Measurements from ENCODE around the gene CKAP2L.
A peak's percentile ranks its signal among the peaks of the same experiment; 100 is the strongest.
"Not testable (repeated sequence)": the region's sequence is repeated elsewhere in the genome, so short reads cannot be mapped to it uniquely, and the experiment has no call there.

CKAP2L gene

DNA sequence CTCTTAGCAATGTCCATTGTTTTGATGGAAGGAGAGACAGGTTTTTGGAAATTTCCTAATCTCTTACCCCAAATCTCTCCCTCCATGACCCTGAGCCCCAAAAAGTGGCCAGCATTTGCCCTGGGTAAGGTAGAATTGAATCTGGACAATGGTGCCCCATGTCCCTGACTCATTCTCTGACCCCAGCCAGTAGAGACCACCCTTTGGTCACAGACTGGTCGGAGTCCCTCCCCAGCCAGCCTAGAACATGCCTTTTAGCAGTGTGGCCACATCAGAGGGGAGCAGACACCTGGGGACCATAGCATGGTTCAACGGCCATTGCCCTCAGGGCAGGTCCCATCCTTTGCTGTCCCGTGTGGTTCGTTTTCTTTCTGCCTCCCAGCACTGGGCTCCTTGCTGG, 50.1 kb downstream of the CKAP2L start:
- Mint-ChIP-seq H3K27ac (peak overlapping the region; percentile 8), H3K27me3 (peaks cover 2% of the 10 kb centered on the region), H3K4me1 (no peaks in the 10 kb centered on the region), H3K4me3 (no peak overlapping the region), H3K9me3 (no peaks in the 10 kb centered on the region), H3K36me3 (no peaks in the 10 kb centered on the region)

DNA sequence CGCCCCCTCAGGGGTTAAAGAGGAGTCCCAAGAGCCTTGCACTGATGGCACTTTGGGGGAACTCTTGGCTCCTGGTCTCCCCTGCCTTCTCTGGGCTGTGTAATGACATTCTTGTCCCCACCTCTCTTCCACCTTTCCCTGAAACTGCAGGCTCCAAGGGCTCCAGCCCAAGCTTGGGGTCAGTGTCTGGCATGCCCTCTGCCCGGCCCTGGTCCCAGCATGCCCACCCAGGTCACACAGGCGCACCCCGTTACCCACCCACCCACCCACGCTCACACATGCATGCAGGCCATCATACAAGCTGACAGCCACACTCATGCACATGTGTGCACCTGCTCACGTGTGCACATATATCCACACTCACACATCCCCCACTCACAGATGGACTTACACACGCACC, 50.5 kb downstream of the CKAP2L start:
- Mint-ChIP-seq H3K9me3 (no peaks in the 10 kb centered on the region), H3K4me1 (no peaks in the 10 kb centered on the region), H3K4me3 (no peak overlapping the region), H3K27me3 (peaks cover 2% of the 10 kb centered on the region), H3K36me3 (no peaks in the 10 kb centered on the region), H3K27ac (peak overlapping the region; percentile 8)

DNA sequence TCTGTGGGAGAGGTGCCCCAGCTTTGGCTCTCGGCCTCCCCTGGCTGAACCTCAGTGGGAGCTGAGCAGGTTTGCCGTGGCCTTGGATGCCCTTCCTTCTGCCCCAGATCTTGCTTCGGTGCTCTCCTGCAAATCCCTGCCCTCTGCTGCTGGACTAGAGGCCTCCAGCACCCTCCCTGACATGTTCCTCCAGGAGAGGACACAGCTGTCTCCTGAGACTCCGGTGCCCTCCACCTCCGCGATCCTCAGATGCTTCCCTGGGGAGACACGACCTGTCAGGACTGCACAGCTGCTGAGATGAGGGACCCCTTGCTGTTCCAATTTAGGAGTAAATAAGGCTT, 50.9 kb downstream of the CKAP2L start:
- Mint-ChIP-seq H3K27ac (no peak overlapping the region), H3K27me3 (peaks cover 2% of the 10 kb centered on the region), H3K4me1 (no peaks in the 10 kb centered on the region), H3K9me3 (no peaks in the 10 kb centered on the region), H3K4me3 (no peak overlapping the region), H3K36me3 (no peaks in the 10 kb centered on the region)

DNA sequence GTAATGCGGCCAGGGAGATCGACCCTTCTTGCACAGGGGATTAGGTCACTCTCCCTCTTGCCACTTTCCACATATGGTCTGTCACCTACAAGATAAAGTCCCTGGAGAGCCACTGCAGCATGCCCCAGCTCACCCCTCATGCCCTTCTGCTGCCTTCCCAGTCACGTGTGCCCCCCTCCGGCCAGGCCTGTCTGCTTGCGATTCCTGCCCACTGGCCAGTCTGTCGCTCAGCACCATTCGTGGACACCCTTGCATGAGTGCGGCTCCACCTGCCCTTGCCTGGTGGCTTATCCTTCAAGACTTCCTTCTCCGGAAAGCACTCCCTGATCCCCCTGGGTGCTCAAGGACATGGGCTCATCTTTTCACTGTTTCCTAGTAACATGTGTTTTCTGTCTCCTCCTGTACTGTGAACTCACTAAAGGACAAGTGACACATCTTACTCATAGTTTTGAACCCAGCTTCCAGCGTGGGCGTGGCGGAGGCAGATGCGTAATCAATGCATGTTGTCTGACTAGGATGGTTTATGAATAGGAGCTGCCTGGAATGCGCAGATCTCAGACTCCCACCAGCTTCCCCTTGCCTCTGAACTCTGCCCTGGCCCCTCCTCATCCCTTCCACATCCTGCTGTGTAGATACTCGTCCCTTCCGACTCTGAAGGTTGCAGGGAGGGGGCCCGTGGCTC, 51.4 kb downstream of the CKAP2L start:
- H3K36me3 Mint-ChIP-seq: no peaks in the 10 kb centered on the region
- H3K27me3 Mint-ChIP-seq: peaks cover 2% of the 10 kb centered on the region
- no peak overlapping the region for H3K4me3 Mint-ChIP-seq
- no peak overlapping the region for H3K27ac Mint-ChIP-seq
- H3K9me3 Mint-ChIP-seq: no peaks in the 10 kb centered on the region
- no peaks in the 10 kb centered on the region for H3K4me1 Mint-ChIP-seq

DNA sequence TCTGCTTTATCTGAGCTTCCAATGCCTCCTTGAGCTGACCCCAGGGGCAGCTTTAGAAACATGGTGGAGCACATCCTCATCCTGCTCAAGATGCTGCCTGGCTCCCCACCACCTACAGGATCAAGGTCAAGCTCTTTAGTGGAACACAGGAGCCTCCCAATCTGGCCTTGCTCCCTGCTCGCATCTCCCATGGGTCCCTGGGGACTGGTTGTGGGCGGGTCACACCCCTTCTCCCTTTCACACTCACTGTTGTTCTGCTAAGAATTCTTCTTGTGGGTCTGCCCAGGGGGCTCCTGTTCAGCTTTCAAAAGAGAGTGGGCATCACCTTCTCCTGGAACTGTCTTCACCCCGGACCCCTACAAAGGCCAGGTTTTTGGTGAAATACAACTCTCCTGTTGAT, 51.9 kb downstream of the CKAP2L start:
- Mint-ChIP-seq H3K27ac (no peak overlapping the region), H3K4me3 (no peak overlapping the region), H3K27me3 (peaks cover 2% of the 10 kb centered on the region), H3K9me3 (no peaks in the 10 kb centered on the region), H3K4me1 (no peaks in the 10 kb centered on the region), H3K36me3 (no peaks in the 10 kb centered on the region)

DNA sequence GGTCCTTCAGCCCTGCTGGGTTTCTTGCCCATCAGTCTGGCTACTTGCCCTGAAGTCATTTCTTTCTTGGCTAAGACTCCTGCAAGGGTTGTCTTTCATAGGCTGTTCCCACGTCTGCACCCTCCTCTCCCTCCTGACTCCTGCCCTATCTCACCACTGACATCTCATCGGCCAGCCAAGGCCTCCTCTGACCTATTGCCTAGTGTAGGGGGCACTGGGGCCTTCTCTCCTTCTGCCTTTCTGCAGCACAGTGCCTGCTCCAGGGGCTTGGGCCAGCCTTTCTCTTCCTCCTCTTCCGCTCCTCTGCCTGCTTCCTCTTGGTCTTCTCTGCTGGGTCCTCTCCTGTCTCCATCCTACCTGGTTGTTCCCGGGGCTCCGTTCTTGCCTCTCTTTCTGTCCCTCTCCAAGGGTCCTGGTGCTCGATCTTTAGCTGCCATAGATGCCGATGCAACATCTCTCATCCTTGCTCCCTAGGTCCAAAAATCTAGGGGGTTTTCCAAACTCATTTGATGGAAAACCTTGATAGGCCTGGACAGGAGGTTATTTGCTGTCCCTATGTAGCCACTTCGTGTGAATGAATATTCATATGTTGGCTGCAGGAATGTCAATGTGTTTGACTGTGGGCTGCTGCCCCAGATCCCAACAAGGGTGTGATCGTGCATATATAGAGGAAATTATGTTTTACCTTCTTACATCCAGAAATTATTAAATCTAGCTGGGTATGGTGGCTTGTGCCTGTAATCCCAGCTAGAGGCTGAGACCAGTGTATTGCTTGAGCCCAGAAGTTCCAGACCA, 53.3 kb downstream of the CKAP2L start:
- H3K9me3 Mint-ChIP-seq: no peaks in the 10 kb centered on the region
- peaks cover 3% of the 10 kb centered on the region for H3K27me3 Mint-ChIP-seq
- peaks cover 5% of the 10 kb centered on the region for H3K4me1 Mint-ChIP-seq
- no peaks in the 10 kb centered on the region for H3K36me3 Mint-ChIP-seq
- H3K4me3 Mint-ChIP-seq: no peak overlapping the region
- H3K27ac Mint-ChIP-seq: no peak overlapping the region

DNA sequence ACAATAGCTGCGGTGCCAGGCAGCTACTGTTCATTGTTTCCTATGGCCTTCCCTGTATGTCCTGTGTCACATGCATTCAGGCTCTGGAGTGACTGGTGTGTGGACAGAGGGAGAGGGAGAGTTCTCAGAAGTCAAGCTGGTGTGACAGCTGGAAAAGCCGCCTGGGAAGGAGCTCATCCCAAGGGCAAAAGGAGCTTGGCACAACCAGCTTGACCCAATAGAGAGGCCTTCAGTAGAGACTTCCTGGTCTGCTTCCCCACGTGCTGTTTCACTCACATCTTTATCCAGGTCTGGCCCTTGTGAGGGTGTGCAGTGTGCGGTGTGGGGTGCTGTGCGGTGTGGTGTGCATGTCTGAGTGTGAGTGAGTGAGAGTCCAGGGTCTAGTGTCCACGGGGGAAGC, 54.7 kb downstream of the CKAP2L start:
- Mint-ChIP-seq H3K4me1 (peaks cover 10% of the 10 kb centered on the region), H3K27me3 (peaks cover 4% of the 10 kb centered on the region), H3K9me3 (no peaks in the 10 kb centered on the region), H3K27ac (no peak overlapping the region), H3K36me3 (no peaks in the 10 kb centered on the region), H3K4me3 (no peak overlapping the region)

DNA sequence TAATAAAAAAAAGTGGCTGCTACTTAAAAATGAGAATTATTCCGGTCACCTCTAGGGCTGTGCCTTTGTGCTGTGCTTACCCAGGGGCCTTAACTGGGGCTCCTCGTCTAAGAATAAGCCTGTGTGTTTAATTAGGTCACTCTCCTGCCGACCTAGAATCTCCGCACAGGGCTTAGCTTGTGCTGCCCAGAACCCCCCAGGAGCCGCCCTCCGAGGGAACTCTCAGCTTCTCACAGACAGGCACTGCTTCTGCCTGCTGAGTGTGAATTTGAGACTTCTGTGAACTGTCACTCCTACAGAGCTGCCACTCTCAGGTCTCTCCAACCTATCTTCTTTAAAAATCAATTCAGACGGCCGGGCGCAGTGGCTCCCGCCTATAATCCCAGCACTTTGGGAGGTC, 55.4 kb downstream of the CKAP2L start:
- H3K4me3 Mint-ChIP-seq: no peak overlapping the region
- H3K27me3 Mint-ChIP-seq: peaks cover 5% of the 10 kb centered on the region
- H3K9me3 Mint-ChIP-seq: no peaks in the 10 kb centered on the region
- no peak overlapping the region for H3K27ac Mint-ChIP-seq
- H3K36me3 Mint-ChIP-seq: no peaks in the 10 kb centered on the region
- peaks cover 10% of the 10 kb centered on the region for H3K4me1 Mint-ChIP-seq

DNA sequence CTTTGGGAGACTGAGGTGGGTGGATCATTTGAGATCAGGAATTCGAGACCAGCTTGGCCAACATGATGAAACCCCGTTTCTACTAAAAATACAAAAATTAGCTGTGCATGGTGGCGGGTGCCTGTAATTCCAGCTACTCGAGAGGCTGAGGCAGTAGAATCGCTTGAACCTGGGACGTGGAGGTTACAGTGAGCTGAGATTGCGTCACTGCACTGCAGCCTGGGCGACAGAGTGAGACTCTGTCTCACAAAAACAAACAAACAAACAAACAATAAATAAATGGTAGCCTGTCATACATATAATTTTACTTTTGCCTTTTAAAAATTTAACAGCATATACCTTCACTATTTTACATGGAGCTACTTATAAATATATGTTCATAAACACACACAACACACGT, 57.5 kb downstream of the CKAP2L start:
- H3K9me3 Mint-ChIP-seq, H3K27me3 Mint-ChIP-seq, H3K27ac Mint-ChIP-seq, H3K4me1 Mint-ChIP-seq, H3K36me3 Mint-ChIP-seq, H3K4me3 Mint-ChIP-seq: not testable (repeated sequence)

DNA sequence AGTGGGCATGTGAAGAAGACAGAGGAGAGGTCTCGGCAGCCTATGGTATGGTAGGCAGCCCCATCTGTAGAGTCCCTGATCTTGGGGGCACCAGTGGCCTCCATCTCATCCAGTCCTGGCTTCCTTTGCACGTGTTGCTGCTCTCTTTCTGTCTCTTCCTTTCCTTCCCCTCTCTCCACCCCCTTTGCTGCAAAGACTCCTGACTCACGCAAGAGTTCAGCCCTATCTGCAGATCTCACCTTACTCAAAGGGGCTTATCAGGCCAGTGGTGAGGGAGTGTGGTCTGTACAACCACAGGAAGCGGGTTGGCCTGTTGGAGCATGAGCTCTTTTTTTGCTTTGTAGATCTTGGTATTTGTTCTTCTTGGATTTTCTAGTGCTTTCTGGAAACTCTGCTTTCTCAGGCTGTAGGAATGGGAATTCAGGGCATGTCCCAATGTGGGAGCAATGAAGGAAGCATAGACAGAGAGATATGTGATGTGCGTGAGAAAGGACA, 58.2 kb downstream of the CKAP2L start:
- Mint-ChIP-seq H3K27me3 (peaks cover 4% of the 10 kb centered on the region), H3K27ac (no peak overlapping the region), H3K9me3 (no peaks in the 10 kb centered on the region), H3K4me1 (peaks cover 10% of the 10 kb centered on the region), H3K36me3 (no peaks in the 10 kb centered on the region), H3K4me3 (peak overlapping the region; percentile 23)

DNA sequence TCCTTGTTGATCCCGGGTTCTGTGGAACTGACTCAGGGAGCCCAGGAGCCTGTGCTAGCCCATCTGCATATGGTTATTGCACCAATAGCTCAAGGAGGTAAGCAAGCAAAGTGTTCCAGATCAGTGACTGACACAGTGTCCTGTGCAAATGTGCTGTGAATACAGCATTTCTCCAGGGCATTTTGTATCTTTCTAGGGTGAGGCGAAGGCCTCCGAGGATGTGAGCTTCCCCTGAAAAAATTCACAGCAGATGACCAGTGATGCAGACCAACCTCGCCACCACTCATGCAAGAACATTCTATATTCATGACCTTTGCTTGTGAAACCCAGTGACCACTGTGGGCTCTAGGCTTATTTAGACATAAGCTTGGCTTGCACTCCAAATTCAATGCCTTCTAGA, 58.8 kb downstream of the CKAP2L start:
- peaks cover 10% of the 10 kb centered on the region for H3K4me1 Mint-ChIP-seq
- peaks cover 3% of the 10 kb centered on the region for H3K27me3 Mint-ChIP-seq
- no peaks in the 10 kb centered on the region for H3K36me3 Mint-ChIP-seq
- no peak overlapping the region for H3K27ac Mint-ChIP-seq
- no peaks in the 10 kb centered on the region for H3K9me3 Mint-ChIP-seq
- H3K4me3 Mint-ChIP-seq: no peak overlapping the region

DNA sequence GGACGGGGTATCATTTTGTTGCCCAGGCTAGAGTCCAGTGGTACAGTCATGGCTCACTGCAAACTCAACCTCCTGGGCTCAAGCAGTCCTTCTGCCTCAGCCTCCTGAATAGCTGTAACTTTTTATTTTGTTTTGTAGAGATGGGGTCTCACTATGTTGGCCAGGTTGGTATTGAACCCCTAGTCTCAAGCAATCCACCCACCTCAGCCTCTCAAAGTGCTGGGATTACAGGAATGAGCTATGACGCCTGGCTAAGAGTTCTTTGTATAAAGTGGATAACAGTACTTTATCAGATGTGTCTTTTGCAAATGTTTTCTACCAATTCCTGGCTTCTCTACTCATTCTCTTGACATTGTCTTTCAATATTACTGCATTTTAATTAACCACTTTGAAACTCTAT, 60.7 kb downstream of the CKAP2L start:
- H3K36me3 Mint-ChIP-seq: no peaks in the 10 kb centered on the region
- no peak overlapping the region for H3K4me3 Mint-ChIP-seq
- no peak overlapping the region for H3K27ac Mint-ChIP-seq
- H3K4me1 Mint-ChIP-seq: peaks cover 10% of the 10 kb centered on the region
- peaks cover 3% of the 10 kb centered on the region for H3K27me3 Mint-ChIP-seq
- no peaks in the 10 kb centered on the region for H3K9me3 Mint-ChIP-seq

DNA sequence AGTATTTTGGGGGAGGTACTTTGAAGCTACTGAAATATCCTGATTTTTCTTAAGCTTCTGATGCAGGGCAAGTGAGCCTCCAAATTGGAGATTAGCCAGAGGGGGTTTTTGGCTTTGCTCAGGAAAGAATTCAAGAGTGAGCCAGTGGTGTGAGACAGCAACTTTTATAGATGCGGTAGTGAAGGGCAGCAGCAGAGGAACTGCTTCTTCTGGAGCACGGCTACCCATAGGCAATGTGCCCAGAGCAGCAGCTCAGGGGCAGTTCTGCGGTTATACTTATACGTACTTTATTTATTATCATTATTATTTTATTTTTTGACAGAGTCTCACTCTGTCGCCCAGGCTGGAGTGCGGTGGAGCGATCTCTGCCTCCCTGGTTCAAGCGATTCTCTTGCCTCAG, 63.4 kb downstream of the CKAP2L start:
- peaks cover 2% of the 10 kb centered on the region for H3K27me3 Mint-ChIP-seq
- H3K9me3 Mint-ChIP-seq: no peaks in the 10 kb centered on the region
- H3K4me3 Mint-ChIP-seq: no peak overlapping the region
- no peak overlapping the region for H3K27ac Mint-ChIP-seq
- H3K4me1 Mint-ChIP-seq: peaks cover 4% of the 10 kb centered on the region
- no peaks in the 10 kb centered on the region for H3K36me3 Mint-ChIP-seq

DNA sequence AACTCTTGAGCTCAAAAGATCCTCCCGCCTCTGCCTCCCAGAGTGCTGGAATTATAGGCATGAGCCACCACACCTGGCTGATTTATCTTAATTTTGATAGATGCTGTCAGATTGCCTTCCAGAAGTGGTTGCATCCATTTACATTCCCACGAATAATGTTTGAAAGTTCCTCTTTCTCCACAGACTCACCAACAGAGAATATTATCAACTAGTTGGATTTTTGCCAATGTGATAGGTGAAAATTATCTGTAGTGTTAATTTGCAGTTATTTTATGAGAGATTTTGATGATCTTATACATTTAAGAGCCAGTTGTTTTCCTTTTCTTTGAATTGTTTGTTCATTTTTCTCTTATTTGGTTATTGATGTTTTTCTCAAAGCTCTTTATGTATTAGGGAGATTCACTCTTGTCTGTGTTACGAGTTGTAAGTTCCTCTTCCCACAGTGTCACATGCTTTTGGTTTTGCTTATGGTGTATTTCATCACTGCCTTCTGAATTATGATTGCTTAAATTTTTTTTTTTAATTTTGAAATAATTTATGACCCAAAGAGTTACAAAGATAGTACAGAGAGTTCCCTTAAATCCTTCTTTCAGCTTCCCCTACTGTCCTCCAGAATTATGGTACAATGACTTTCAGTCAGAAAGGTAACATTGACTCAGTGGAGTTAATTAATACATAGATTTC, 64.3 kb downstream of the CKAP2L start:
- H3K27me3 Mint-ChIP-seq: peaks cover 2% of the 10 kb centered on the region
- no peak overlapping the region for H3K4me3 Mint-ChIP-seq

DNA sequence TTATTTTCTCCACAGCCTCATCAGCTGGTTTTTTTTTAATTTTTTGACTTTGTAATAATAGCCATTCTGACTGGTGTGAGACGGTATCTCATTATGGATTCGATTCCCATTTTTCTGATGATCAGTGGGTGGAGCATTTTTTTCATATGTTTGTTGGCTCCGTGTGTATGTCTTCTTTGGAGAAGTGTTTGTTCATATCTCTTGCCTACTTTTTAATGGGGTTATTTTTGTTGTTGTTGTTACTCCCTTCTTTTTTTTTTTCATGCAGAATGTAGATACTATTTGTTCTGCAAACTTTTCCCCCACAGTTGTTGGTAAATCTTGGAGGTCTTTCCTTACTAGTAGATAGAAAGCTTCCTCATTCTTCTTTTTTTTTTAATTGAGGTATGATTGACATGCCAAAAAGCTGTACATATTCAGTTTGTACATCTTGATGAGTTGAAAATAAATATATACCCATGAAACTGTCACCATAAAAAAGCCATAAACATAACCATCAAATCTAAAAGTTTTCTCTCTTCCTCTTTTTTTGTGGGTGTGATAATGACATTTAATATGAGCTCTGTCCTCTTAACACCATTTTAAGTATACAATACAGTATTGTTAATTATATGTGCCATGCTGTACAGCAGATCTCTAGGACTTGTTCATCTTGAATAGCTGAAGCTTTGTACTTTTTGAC, 65.4 kb downstream of the CKAP2L start:
- Mint-ChIP-seq H3K9me3 (no peaks in the 10 kb centered on the region), H3K4me1 (no peaks in the 10 kb centered on the region), H3K27ac (no peak overlapping the region), H3K36me3 (no peaks in the 10 kb centered on the region), H3K27me3 (no peaks in the 10 kb centered on the region), H3K4me3 (no peak overlapping the region)

More for the DNA sequence above, 64.3 kb downstream of the CKAP2L start:
- no peaks in the 10 kb centered on the region for H3K36me3 Mint-ChIP-seq
- no peaks in the 10 kb centered on the region for H3K9me3 Mint-ChIP-seq
- no peaks in the 10 kb centered on the region for H3K4me1 Mint-ChIP-seq
- no peak overlapping the region for H3K27ac Mint-ChIP-seq

DNA sequence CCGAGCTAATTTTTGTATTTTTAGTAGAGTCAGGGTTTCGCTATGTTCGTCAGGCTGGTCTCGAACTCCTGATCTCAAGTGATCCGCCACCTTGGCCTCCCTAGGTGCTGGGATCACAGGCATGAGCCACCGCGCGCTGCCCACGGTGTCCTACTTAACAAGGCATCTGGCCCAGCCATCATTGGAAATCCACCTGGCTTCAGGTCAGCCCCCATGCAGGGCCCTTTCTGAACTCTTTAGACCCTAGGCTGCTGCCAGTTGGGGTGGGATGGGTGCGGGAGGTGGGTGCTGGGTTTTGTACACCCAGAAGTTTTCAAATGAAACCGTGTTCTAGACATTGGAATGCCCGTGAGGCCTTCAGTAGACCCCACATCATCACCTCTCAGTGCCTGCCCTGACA, 70.2 kb downstream of the CKAP2L start:
- no peaks in the 10 kb centered on the region for H3K36me3 Mint-ChIP-seq
- no peak overlapping the region for H3K27ac Mint-ChIP-seq
- peaks cover 27% of the 10 kb centered on the region for H3K4me1 Mint-ChIP-seq
- H3K27me3 Mint-ChIP-seq: no peaks in the 10 kb centered on the region
- no peak overlapping the region for H3K4me3 Mint-ChIP-seq
- no peaks in the 10 kb centered on the region for H3K9me3 Mint-ChIP-seq

Measured in activated naive CD4-positive, alpha-beta T cell treated with anti-CD3 and anti-CD28 coated beads, Interleukin-2, amount 50 U/mL, for 24 hours (primary cell).